Measurements from ENCODE around the gene PDE4D. TPM values are rescaled to one million over a fixed set of nuclear protein-coding genes. Genes with fewer than 3 reads are reported as not detected.

The PDE4D gene
- total RNA-seq, 1 experiment from 2014 or later: 61.2 TPM

DNA sequence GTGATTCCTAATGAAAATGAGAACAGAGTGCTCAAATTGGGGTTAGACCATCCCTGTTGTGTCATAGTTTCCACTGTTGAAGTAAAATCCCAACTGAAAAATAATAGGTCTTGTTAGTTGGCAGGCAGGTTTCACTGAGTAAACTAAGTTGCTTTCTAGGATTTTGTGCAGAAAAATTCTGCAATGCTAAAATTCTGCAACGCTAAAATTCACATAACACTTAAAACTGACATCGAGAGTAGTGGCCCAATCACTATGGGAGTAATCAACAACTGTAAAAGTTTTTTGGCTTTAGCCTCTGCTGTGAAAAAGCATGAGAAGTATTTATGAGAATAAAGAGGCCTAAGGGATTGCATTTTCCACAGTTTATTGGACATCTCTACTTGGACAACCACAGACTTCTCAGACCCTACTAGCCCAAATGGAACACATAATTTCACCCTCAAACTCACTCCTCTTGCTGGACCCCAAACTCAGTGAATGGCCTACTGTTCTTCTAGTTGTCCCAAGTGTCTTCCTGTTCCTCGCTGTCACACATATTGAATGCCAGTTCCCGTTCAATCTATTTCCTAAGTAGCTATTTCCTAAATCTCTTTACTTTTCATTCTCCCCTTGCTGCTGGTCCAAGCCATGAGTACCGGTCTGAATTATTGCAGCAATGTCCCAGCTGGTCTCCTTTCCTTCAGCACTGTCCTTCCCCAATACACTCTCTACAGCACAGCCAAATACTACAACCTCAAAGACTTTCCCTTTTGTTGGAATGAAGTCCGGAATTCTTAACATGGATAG, 355.4 kb downstream of the PDE4D start:
- DNase-seq: no peak
- Histone ChIP-seq H4K20me1 (ENCODE audit: insufficient read depth, low read depth, low read length) (0 out of 2 replicates have a peak, but pooled peaks cover 5% of the 10 kb centered on the region), H3K9me3 (ENCODE audit: low read length) (no peaks in the 10 kb centered on the region), H3K27me3 (ENCODE audit: low read length) (0 out of 2 replicates have a peak, but pooled peaks cover 2% of the 10 kb centered on the region), H3K36me3 (ENCODE audit: insufficient read depth, low read length) (no peaks in the 10 kb centered on the region), H2AFZ (ENCODE audit: low read length) (no peak overlapping the region), H3K9ac (ENCODE audit: low read length) (no peak overlapping the region), H3K4me2 (ENCODE audit: low read depth, low read length, poor library complexity, severe bottlenecking) (no peak overlapping the region), H3K9me2 (replicated peaks; ENCODE audit: insufficient read depth, low read length) (no peaks in the 10 kb centered on the region), H3K27ac (ENCODE audit: low read length) (no peak overlapping the region), H3K4me3 (ENCODE audit: low read length) (no peak overlapping the region), H3K79me2 (ENCODE audit: low read length) (no peaks in the 10 kb centered on the region), H3K4me1 (ENCODE audit: low read length) (no peaks in the 10 kb centered on the region)

DNA sequence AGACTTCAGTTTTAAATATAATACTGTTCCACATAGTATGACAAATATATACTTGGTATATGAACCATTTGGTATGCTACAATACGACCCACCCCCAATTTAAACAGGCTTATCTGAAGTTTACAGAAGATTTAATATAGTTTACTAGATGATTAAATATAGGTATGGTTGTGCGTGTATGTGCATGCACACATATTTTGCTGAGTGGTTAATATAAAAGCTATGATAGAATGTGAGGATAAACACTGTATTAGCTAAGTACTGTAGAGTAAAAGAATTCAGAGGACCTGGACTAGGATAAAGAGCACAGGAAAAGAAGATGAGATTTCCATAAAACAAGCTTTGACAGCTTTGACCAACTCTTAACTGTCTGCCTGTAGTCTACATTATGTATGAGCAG, 356.7 kb downstream of the PDE4D start:
- H3K27ac ChIP-seq (ENCODE audit: low read length): no peak overlapping the region
- H3K4me1 ChIP-seq (ENCODE audit: low read length): no peaks in the 10 kb centered on the region
- H3K9me2 ChIP-seq (replicated peaks; ENCODE audit: insufficient read depth, low read length): no peaks in the 10 kb centered on the region
- no peaks in the 10 kb centered on the region for H3K36me3 ChIP-seq (ENCODE audit: insufficient read depth, low read length)
- 0 out of 2 replicates have a peak, but pooled peaks cover 2% of the 10 kb centered on the region for H3K27me3 ChIP-seq (ENCODE audit: low read length)
- no peak overlapping the region for H2AFZ ChIP-seq (ENCODE audit: low read length)
- no peak overlapping the region for H3K9ac ChIP-seq (ENCODE audit: low read length)
- H3K79me2 ChIP-seq (ENCODE audit: low read length): no peaks in the 10 kb centered on the region
- H3K4me3 ChIP-seq (ENCODE audit: low read length): no peak overlapping the region
- no peak for DNase-seq
- no peak overlapping the region for H3K4me2 ChIP-seq (ENCODE audit: low read depth, low read length, poor library complexity, severe bottlenecking)
- no peaks in the 10 kb centered on the region for H4K20me1 ChIP-seq (ENCODE audit: insufficient read depth, low read depth, low read length)
- no peaks in the 10 kb centered on the region for H3K9me3 ChIP-seq (ENCODE audit: low read length)

DNA sequence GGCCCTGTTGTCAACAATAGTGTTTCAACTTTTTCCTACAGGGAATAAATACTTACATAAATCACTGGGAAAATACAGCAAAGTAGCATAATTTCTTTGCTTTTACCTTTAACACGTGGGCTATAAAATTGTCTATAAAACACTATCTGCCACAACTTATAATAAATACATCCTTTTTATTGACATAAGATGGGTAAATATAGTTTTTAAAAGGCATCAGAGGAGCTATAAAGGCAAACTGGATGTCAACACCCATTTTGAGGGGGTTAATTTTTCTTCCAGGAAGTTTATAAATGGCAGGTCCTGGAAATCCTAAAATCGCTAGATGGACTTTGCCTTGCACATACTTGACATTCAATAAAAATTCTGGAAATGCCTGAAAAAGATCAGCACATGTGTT, 358.0 kb downstream of the PDE4D start:
- Histone ChIP-seq H4K20me1 (ENCODE audit: insufficient read depth, low read depth, low read length) (no peaks in the 10 kb centered on the region), H3K9ac (ENCODE audit: low read length) (no peak overlapping the region)
- no peak for DNase-seq

DNA sequence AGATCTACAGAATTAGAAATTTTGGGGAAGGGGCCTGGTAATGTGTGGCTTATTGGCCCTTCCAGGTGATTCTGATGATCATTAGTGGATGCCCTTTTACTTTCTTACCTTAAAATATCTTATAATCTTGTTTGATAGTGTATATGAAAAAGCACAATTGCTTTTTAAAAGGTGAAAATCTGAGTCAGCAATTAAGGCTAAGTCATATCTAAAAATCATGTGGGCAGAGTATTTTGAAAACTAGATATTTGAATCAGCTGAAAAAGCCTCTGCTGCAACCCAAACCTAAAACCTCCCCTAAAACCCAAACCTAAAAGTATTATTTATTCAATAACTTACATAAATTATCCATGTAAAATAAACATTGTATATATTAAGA, 359.8 kb downstream of the PDE4D start:
- Histone ChIP-seq H3K79me2 (ENCODE audit: low read length) (no peaks in the 10 kb centered on the region), H3K4me2 (ENCODE audit: low read depth, low read length, poor library complexity, severe bottlenecking) (no peak overlapping the region), H2AFZ (ENCODE audit: low read length) (no peak overlapping the region), H3K4me1 (ENCODE audit: low read length) (no peaks in the 10 kb centered on the region), H3K9ac (ENCODE audit: low read length) (no peak overlapping the region), H3K27ac (ENCODE audit: low read length) (no peak overlapping the region), H3K4me3 (ENCODE audit: low read length) (no peak overlapping the region), H3K9me3 (ENCODE audit: low read length) (no peaks in the 10 kb centered on the region), H4K20me1 (ENCODE audit: insufficient read depth, low read depth, low read length) (no peaks in the 10 kb centered on the region), H3K36me3 (ENCODE audit: insufficient read depth, low read length) (no peaks in the 10 kb centered on the region), H3K27me3 (ENCODE audit: low read length) (0 out of 2 replicates have a peak, but pooled peaks cover 2% of the 10 kb centered on the region), H3K9me2 (replicated peaks; ENCODE audit: insufficient read depth, low read length) (no peaks in the 10 kb centered on the region)
- DNase-seq: no peak

More for the DNA sequence above, 358.0 kb downstream of the PDE4D start:
- no peaks in the 10 kb centered on the region for H3K9me2 ChIP-seq (replicated peaks; ENCODE audit: insufficient read depth, low read length)
- H3K4me3 ChIP-seq (ENCODE audit: low read length): no peak overlapping the region
- H3K79me2 ChIP-seq (ENCODE audit: low read length): no peaks in the 10 kb centered on the region
- 0 out of 2 replicates have a peak, but pooled peaks cover 2% of the 10 kb centered on the region for H3K27me3 ChIP-seq (ENCODE audit: low read length)
- H2AFZ ChIP-seq (ENCODE audit: low read length): no peak overlapping the region
- H3K9me3 ChIP-seq (ENCODE audit: low read length): no peaks in the 10 kb centered on the region
- H3K36me3 ChIP-seq (ENCODE audit: insufficient read depth, low read length): no peaks in the 10 kb centered on the region
- H3K4me2 ChIP-seq (ENCODE audit: low read depth, low read length, poor library complexity, severe bottlenecking): no peak overlapping the region
- H3K27ac ChIP-seq (ENCODE audit: low read length): no peak overlapping the region
- H3K4me1 ChIP-seq (ENCODE audit: low read length): no peaks in the 10 kb centered on the region

DNA sequence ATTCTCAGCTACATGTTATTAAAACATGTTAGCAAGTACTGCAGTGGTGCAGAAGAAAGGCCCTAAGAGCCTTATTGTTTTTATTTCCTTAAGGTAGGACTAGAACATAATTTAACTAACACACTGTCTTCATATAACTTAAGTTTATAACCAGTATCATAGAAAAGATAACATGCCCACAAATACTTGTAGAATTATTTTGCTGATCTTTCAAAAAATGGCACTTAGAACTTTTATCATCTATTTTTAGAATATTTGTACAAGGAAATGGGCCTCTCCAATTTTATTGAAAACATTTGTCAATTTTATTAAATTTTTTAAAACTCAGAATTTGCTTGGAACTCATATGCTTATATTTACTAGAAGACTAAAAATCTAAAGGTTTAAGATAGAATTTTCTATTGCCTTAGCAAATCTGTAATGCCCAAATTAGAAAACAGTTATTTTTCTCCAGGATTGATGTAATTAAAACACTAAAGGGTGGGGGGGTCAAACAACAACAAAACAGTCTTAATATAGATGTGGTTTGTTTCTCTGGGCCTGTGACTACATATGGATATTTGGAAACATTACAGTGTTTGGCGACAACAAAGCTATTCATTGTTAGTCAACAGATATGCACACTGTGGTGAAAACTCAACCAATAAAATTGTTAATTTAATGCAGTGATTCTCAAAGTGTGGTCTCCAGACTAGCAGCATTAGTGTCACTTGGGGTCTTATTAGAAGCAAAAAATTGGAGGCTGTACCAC, 360.4 kb downstream of the PDE4D start:
- H3K9ac ChIP-seq (ENCODE audit: low read length): no peak overlapping the region
- H4K20me1 ChIP-seq (ENCODE audit: insufficient read depth, low read depth, low read length): no peaks in the 10 kb centered on the region
- no peaks in the 10 kb centered on the region for H3K79me2 ChIP-seq (ENCODE audit: low read length)
- H3K4me1 ChIP-seq (ENCODE audit: low read length): no peaks in the 10 kb centered on the region
- H3K9me3 ChIP-seq (ENCODE audit: low read length): no peaks in the 10 kb centered on the region
- no peak overlapping the region for H3K4me3 ChIP-seq (ENCODE audit: low read length)
- H3K9me2 ChIP-seq (replicated peaks; ENCODE audit: insufficient read depth, low read length): no peaks in the 10 kb centered on the region
- no peaks in the 10 kb centered on the region for H3K27me3 ChIP-seq (ENCODE audit: low read length)
- no peak overlapping the region for H2AFZ ChIP-seq (ENCODE audit: low read length)
- H3K36me3 ChIP-seq (ENCODE audit: insufficient read depth, low read length): no peaks in the 10 kb centered on the region
- H3K27ac ChIP-seq (ENCODE audit: low read length): no peak overlapping the region
- no peak for DNase-seq
- no peak overlapping the region for H3K4me2 ChIP-seq (ENCODE audit: low read depth, low read length, poor library complexity, severe bottlenecking)

DNA sequence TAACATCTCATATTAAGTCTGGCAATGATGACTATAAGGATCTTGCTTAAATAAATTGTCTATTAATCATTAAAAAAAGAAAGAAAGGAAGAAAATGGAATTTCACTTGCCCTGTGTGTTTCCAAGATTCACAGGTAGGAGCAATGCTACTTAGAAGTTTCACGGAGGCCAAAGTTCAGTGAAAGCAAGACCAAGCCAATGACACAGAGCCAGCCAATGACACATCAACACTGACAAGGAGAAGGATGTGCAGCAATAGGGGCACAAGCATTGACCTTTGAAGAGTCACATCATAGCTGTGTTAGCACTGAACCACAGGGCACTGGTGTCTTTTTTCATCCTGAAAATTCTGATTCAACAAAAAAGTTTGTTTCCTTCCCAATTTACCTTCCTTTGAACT, 364.3 kb downstream of the PDE4D start:
- Histone ChIP-seq H3K9ac (ENCODE audit: low read length) (no peak overlapping the region), H4K20me1 (ENCODE audit: insufficient read depth, low read depth, low read length) (no peaks in the 10 kb centered on the region), H3K4me3 (ENCODE audit: low read length) (no peak overlapping the region), H3K27me3 (ENCODE audit: low read length) (no peaks in the 10 kb centered on the region), H3K4me1 (ENCODE audit: low read length) (no peaks in the 10 kb centered on the region), H3K4me2 (ENCODE audit: low read depth, low read length, poor library complexity, severe bottlenecking) (no peak overlapping the region), H3K9me3 (ENCODE audit: low read length) (no peaks in the 10 kb centered on the region), H3K9me2 (replicated peaks; ENCODE audit: insufficient read depth, low read length) (no peaks in the 10 kb centered on the region), H2AFZ (ENCODE audit: low read length) (no peak overlapping the region), H3K36me3 (ENCODE audit: insufficient read depth, low read length) (no peaks in the 10 kb centered on the region), H3K79me2 (ENCODE audit: low read length) (no peaks in the 10 kb centered on the region), H3K27ac (ENCODE audit: low read length) (no peak overlapping the region)
- no peak for DNase-seq

DNA sequence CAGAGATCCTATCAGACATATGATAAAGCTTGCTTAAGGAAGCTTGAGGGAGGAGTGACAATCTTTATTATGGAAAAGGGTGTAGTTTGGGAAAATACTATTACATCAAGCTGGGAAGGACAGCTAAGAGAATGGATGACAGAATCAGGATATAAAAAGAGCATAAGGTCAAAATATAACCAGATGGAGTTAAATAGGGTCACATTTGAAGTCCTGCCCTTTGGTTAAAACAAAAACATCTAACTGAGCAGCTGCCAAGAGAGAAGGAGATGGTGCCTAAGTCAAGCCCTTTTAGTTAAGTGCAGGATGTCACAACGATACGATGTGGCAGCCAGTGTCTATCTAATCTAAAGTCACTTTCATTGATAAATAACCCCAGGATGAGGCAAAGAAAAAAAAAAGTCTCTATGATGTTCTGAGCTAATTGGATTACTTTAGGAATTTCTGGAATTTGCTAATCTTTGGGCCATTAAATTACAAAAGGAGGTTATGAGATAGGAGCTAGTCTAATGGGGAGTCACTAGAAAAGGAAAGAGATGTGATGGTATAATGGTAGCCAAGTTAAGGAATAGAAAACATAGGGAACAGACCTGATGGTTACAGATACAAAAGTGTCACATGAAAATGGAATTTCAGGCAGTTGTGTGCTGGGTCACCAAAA, 365.2 kb downstream of the PDE4D start:
- Histone ChIP-seq H2AFZ (ENCODE audit: low read length) (no peak overlapping the region), H3K36me3 (ENCODE audit: insufficient read depth, low read length) (no peaks in the 10 kb centered on the region), H3K79me2 (ENCODE audit: low read length) (no peaks in the 10 kb centered on the region), H3K4me2 (ENCODE audit: low read depth, low read length, poor library complexity, severe bottlenecking) (no peak overlapping the region), H3K4me1 (ENCODE audit: low read length) (no peaks in the 10 kb centered on the region), H3K4me3 (ENCODE audit: low read length) (no peak overlapping the region), H3K9me2 (replicated peaks; ENCODE audit: insufficient read depth, low read length) (no peaks in the 10 kb centered on the region), H3K9ac (ENCODE audit: low read length) (no peak overlapping the region), H4K20me1 (ENCODE audit: insufficient read depth, low read depth, low read length) (no peaks in the 10 kb centered on the region), H3K27me3 (ENCODE audit: low read length) (no peaks in the 10 kb centered on the region), H3K9me3 (ENCODE audit: low read length) (no peaks in the 10 kb centered on the region), H3K27ac (ENCODE audit: low read length) (no peak overlapping the region)
- no peak for DNase-seq

DNA sequence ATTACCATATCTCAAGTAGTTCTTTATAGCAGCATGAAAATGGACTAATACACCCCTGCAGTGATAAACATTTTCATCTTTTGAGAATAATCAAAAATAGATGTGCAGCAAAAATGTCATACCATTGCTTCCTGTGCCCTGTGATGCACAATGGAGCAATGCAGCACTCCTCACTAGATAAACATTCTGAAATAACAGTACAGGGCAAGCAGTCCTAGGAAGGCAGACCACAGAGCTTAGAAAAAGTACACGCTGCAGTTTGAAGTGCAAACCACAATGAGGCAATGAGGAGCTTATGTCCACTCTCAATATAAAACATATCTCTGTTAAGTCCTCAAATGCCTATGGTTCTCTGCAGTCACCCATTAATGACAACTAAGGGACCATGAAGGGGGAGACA, 367.6 kb downstream of the PDE4D start:
- Histone ChIP-seq H3K4me2 (ENCODE audit: low read depth, low read length, poor library complexity, severe bottlenecking) (no peak overlapping the region), H3K27me3 (ENCODE audit: low read length) (no peaks in the 10 kb centered on the region), H3K9me2 (replicated peaks; ENCODE audit: insufficient read depth, low read length) (no peaks in the 10 kb centered on the region), H3K4me3 (ENCODE audit: low read length) (no peak overlapping the region), H3K4me1 (ENCODE audit: low read length) (no peaks in the 10 kb centered on the region), H3K36me3 (ENCODE audit: insufficient read depth, low read length) (no peaks in the 10 kb centered on the region), H3K9me3 (ENCODE audit: low read length) (no peaks in the 10 kb centered on the region), H2AFZ (ENCODE audit: low read length) (no peak overlapping the region), H3K9ac (ENCODE audit: low read length) (no peak overlapping the region), H3K27ac (ENCODE audit: low read length) (no peak overlapping the region), H4K20me1 (ENCODE audit: insufficient read depth, low read depth, low read length) (no peaks in the 10 kb centered on the region), H3K79me2 (ENCODE audit: low read length) (no peaks in the 10 kb centered on the region)
- no peak for DNase-seq

All from Karpas-422 (cell line).